Prostate gland (tissue), 2 donors: ENCODE data around the gene PCSK6. TPM values are rescaled to one million over a fixed set of nuclear protein-coding genes. Genes with fewer than 3 reads are reported as not detected.

Experiments
- DNase-seq: peaks from one replicate; pipeline ENCODE4 v3.0.0-alpha.2; 2019; ENCODE audit warnings: low spot score
- H3K27ac ChIP-seq, 2 donors: fragments of 200-600 bp; sonication (generic); 2 replicates each; pipeline ENCODE4 v1.5.1; 2017 to 2019
- H3K27me3 ChIP-seq: fragments of 200-600 bp; sonication (generic); replicated peaks from 2 replicates; pipeline ENCODE4 v1.5.1; 2019; ENCODE audit not compliant: insufficient read depth
- H3K36me3 ChIP-seq, 2 donors: fragments of 200-600 bp; sonication (generic); 1 replicate in 1 of 2; 2 replicates in 1 of 2; pipeline versions ENCODE4 v1.5.1 to v1.8.1; 2017 to 2019
- H3K4me1 ChIP-seq: fragments of 200-600 bp; sonication (generic); replicated peaks from 2 replicates; pipeline ENCODE4 v1.5.1; 2019
- H3K4me3 ChIP-seq, 2 donors: fragments of 200-600 bp; sonication (generic); 2 replicates each; pipeline ENCODE4 v1.5.1; 2017 to 2019
- H3K9me3 ChIP-seq: fragments of 200-600 bp; sonication (generic); 2 replicates; pipeline ENCODE4 v1.5.1; 2017
- POLR2A ChIP-seq: fragments of 450-650 bp; IDR thresholded peaks from one replicate; pipeline ENCODE4 v1.6.1; 2016; ENCODE audit warnings: antibody characterized with exemption, mild to moderate bottlenecking
- POLR2AphosphoS5 ChIP-seq: sonication (generic); formaldehyde crosslinking; IDR thresholded peaks from one replicate; pipeline ENCODE4 v1.6.1; 2017; ENCODE audit warnings: antibody characterized with exemption
- WGBS: methylation state at CpG from one replicate; pipeline ENCODE4 v1.1.5; 2018; 5-methylcytosine and 5-hydroxymethylcytosine counted together
- intact Hi-C: fragments of 100-400 bp; cut with DNase I; formaldehyde crosslinking; loops from one replicate; pipeline ENCODE4 v1.14.2; 2022
- total RNA-seq, 2 donors: library from RNA; depleted of rRNA; stranded (reverse); fragments of >200 nt; gene quantifications; one replicate each; pipeline ENCODE4 v1.1.0, GENCODE V29; 2016
- TF ChIP-seq, protein P1 (sequence below), 4 experiments: fragments of 200-600 bp in 2 of 4; fragments of 450-650 bp in 2 of 4; sonication (generic) in 2 of 4; IDR thresholded peaks; 1 replicate in 3 of 4; 2 replicates in 1 of 4; pipeline ENCODE4 v1.5.1; 2016 to 2019; ENCODE audit warnings: antibody characterized with exemption in 4 of 4, mild to moderate bottlenecking in 2 of 4, moderate library complexity in 2 of 4

Gene PCSK6
- total RNA-seq, 2 donors from 2014 or later, result 4.4 to 84.1 TPM

DNA sequence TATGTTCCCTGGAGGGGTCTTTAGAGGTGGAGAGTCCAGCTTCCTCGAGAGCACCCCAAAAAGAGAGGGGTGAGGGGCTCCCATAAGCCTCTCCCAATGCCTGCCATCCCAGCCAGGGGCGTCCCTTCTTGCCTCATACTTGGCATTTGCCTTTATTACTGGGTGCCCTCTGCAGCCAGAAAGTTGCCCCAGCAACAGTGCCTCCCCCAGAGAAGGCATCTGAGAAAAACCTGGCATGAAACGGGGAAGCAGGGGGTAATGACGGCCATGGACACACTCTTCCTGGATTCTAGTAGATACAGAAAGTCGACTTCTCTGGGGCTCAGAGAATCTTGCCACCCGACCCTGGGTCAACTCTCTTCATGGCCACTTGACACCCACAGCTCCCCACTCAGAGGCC lies 90.1 kb downstream of the PCSK6 start:
- TF ChIP-seq POLR2A (no peak), POLR2AphosphoS5 (no peak)
- TF ChIP-seq, protein P1, sequence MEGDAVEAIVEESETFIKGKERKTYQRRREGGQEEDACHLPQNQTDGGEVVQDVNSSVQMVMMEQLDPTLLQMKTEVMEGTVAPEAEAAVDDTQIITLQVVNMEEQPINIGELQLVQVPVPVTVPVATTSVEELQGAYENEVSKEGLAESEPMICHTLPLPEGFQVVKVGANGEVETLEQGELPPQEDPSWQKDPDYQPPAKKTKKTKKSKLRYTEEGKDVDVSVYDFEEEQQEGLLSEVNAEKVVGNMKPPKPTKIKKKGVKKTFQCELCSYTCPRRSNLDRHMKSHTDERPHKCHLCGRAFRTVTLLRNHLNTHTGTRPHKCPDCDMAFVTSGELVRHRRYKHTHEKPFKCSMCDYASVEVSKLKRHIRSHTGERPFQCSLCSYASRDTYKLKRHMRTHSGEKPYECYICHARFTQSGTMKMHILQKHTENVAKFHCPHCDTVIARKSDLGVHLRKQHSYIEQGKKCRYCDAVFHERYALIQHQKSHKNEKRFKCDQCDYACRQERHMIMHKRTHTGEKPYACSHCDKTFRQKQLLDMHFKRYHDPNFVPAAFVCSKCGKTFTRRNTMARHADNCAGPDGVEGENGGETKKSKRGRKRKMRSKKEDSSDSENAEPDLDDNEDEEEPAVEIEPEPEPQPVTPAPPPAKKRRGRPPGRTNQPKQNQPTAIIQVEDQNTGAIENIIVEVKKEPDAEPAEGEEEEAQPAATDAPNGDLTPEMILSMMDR (IDR thresholded peaks at IDR 0.05), result no peak
- WGBS, result 88% methylated on average over 6 of the region's 6 CpGs
- intact Hi-C loops, result no loop called here
- H3K27ac ChIP-seq, result no peak overlapping the region
- no peaks in the 10 kb centered on the region for H3K9me3 ChIP-seq
- no peaks in the 10 kb centered on the region for H3K27me3 ChIP-seq
- no peak for DNase-seq
- no peaks in the 10 kb centered on the region for H3K36me3 ChIP-seq
- H3K4me3 ChIP-seq, result no peak overlapping the region
- no peaks in the 10 kb centered on the region for H3K4me1 ChIP-seq

DNA sequence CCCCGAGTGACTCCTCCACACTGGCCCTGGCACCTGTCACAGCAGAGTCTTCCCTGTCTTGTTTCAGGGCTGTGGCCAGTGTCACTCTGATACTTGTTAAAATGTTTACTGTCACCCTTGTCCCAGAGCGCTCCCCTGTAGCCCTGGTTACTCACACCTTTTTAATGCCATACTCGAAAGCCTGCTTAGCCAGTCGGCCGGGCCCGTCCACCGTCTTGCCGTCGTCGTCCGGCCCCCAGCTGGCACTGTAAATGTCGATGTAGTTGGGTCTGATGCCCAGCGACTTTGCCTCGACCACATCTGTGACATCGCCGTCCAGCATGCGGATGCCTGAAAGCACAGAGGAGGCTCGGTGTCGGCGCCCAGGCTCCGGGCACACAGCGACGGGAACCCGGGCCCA lies 91.3 kb downstream of the PCSK6 start:
- intact Hi-C loops, result no loop called here

DNA sequence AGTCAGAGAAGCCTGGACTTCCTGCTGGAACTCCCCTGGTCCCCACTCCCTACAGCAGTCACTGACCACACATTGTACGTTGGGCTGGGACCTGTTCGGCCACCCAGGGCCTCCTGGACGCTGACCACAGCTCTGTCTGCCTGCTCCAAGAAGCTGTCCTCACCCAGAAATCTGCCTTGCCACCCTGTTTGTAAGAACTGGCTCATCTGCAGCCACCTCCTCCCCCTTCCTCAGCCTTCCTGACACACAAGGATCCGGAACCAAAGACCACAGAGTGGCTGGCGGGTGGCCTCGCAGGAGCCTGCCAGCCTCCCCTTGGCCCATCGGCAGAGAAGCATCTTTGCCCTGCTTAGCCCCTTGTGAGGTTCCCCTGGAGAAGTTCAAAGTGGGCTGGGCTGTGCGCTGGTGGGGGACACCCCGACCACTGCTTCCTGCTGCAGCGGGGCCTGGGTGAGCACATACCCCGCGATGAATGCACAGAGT lies 91.9 kb downstream of the PCSK6 start:
- TF ChIP-seq POLR2AphosphoS5 (no peak), POLR2A (no peak)
- TF ChIP-seq, protein P1 (IDR thresholded peaks at IDR 0.05), result no peak
- no peak for DNase-seq
- Histone ChIP-seq H3K4me1 (no peaks in the 10 kb centered on the region), H3K27ac (no peak overlapping the region), H3K36me3 (no peaks in the 10 kb centered on the region), H3K9me3 (no peaks in the 10 kb centered on the region), H3K4me3 (no peak overlapping the region), H3K27me3 (no peaks in the 10 kb centered on the region)
- 57% methylated on average over 12 of the region's 12 CpGs for WGBS
- intact Hi-C loops, result no loop called here

More for the DNA sequence above, 91.3 kb downstream of the PCSK6 start:
- no peaks in the 10 kb centered on the region for H3K9me3 ChIP-seq
- no peak overlapping the region for H3K27ac ChIP-seq
- 78% methylated on average over 24 of the region's 24 CpGs for WGBS
- no peak overlapping the region for H3K4me3 ChIP-seq
- no peaks in the 10 kb centered on the region for H3K4me1 ChIP-seq
- TF ChIP-seq POLR2A (no peak), POLR2AphosphoS5 (peak; percentile 56)
- TF ChIP-seq, protein P1 (IDR thresholded peaks at IDR 0.05), result no peak
- no peaks in the 10 kb centered on the region for H3K36me3 ChIP-seq
- peak; percentile 50 for DNase-seq
- no peaks in the 10 kb centered on the region for H3K27me3 ChIP-seq

DNA sequence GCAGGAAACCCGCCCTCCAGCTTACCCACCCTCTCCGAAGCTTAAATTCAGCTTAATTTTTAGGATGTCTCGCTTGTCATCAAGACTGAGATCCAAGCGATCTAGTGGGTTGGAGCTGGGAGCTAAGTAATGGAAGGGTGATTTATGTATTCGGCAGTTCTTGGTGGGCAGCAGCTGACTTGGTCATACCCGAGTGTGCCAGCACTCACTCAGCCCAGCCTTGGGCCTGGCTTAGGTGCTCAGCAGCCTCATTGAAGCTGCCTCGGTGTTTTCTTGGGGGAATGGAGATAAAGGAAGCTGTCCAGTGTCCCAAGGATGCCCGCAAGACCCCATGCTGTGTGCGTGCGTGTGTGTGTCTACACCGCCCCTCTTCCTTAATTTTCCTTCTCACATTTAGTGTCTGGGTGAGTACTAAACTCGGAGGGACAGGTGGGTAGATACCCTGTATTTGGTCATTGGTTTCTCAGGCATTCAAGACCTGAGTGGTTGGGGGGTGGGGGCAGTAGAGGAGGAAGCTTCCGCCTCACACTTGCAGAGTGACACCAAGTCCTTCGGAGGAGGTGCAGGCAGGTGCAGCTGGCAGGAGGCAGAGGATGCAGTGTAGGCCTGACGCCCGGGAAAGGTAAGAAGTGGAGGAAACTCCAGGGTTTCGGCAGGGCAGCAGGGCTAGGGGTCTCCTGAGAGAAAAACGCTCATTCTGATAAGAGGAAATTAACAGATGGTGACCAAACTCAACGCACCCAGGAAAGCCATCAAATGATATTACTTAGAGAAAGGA lies 92.8 kb downstream of the PCSK6 start:
- TF ChIP-seq, protein P1 (IDR thresholded peaks at IDR 0.05), result no peak
- TF ChIP-seq POLR2A (no peak), POLR2AphosphoS5 (no peak)
- no peak for DNase-seq
- intact Hi-C loops, result no loop called here

DNA sequence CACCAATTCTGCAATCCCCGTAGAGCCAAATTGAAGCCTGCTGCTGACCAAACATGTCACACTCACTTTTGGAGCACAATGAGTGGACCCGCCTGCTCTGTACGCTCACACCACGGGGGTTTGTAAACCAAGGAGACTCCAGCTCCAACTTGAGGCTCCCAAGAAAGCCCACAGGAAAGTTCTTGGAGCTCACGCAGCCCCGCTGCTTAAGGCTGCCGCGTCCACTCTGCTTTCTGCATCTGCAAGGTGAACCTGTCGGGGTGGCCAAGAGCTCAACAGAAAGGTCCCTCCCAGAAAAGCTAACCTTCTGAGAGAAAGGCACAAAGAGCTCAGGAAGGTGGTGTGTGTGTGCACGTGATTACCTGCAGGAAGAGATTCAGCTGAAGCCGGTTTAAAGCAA lies 94.9 kb downstream of the PCSK6 start:
- intact Hi-C loops, result no loop called here
- no peak overlapping the region for H3K4me3 ChIP-seq
- DNase-seq, result no peak
- H3K27me3 ChIP-seq, result no peaks in the 10 kb centered on the region
- H3K27ac ChIP-seq, result no peak overlapping the region
- H3K36me3 ChIP-seq, result no peaks in the 10 kb centered on the region
- H3K9me3 ChIP-seq, result no peaks in the 10 kb centered on the region
- TF ChIP-seq, protein P1 (IDR thresholded peaks at IDR 0.05), result no peak
- no peak for TF ChIP-seq POLR2AphosphoS5
- TF ChIP-seq POLR2A, result no peak
- WGBS, result 80% methylated on average over 11 of the region's 11 CpGs
- no peaks in the 10 kb centered on the region for H3K4me1 ChIP-seq

More for the DNA sequence above, 92.8 kb downstream of the PCSK6 start:
- no peaks in the 10 kb centered on the region for H3K27me3 ChIP-seq
- WGBS, result 88% methylated on average over 19 of the region's 19 CpGs
- no peaks in the 10 kb centered on the region for H3K4me1 ChIP-seq
- H3K36me3 ChIP-seq, result no peaks in the 10 kb centered on the region
- no peak overlapping the region for H3K4me3 ChIP-seq
- H3K9me3 ChIP-seq, result no peaks in the 10 kb centered on the region
- H3K27ac ChIP-seq, result no peak overlapping the region
